IPS-15b (cell line): Measurements from ENCODE around the gene MT1B.
"Not testable (repeated sequence)": the region's sequence is repeated elsewhere in the genome, so short reads cannot be mapped to it uniquely, and the experiment has no call there.

Source experiments
- H3K27me3 ChIP-seq: one replicate; pipeline ENCODE4 v1.6.1; 2013; ENCODE audit warnings: low read length; ENCODE audit not compliant: control insufficient read depth, insufficient read depth
- H3K36me3 ChIP-seq: one replicate; pipeline ENCODE4 v1.6.1; 2013; ENCODE audit warnings: low read length; ENCODE audit not compliant: control insufficient read depth, insufficient read depth
- H3K4me1 ChIP-seq: one replicate; pipeline ENCODE4 v1.6.1; 2013; ENCODE audit warnings: mild to moderate bottlenecking, low read length; ENCODE audit not compliant: control insufficient read depth, insufficient read depth
- H3K4me3 ChIP-seq: one replicate; pipeline ENCODE4 v1.5.1; 2013; ENCODE audit warnings: low read depth, low read length
- H3K9ac ChIP-seq: one replicate; pipeline ENCODE4 v1.6.1; 2013; ENCODE audit warnings: low read depth, mild to moderate bottlenecking, low read length
- H3K9me3 ChIP-seq: one replicate; pipeline ENCODE4 v1.6.1; 2013; ENCODE audit warnings: mild to moderate bottlenecking, low read length; ENCODE audit not compliant: control insufficient read depth, insufficient read depth

MT1B gene

DNA sequence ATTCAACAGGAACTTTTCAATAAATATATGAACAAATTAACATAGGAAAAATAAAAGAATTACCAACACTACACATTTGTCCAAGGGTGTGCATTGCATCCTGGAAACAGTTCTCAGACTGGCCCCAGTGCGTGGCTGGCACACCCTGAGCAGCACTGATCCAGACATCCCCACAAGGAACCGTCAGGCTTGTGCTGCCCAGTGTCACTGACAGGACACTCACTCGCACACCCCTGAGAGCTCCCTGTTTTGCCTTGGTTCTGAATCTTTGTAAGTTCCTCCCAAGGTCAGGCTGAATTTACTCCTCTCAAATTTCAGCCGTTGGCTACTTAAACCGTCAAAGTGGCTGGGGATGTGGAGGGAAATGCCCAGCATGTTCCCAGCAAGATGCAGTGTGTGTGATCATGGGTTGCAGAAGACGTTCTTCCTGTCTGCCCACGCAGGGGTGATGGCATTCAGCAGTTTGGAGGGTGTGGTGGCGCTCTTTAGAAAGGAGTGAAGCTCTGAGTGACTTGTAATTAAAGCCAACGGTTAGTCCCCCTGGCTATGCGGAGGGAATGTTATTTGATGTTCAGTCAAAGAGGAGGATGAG lies 41.6 kb upstream of the MT1B start:
- H3K9ac ChIP-seq: no peak overlapping the region
- peaks cover 89% of the 10 kb centered on the region for H3K27me3 ChIP-seq
- no peak overlapping the region for H3K4me3 ChIP-seq
- H3K9me3 ChIP-seq: no peaks in the 10 kb centered on the region
- peaks cover 9% of the 10 kb centered on the region for H3K4me1 ChIP-seq
- no peaks in the 10 kb centered on the region for H3K36me3 ChIP-seq

DNA sequence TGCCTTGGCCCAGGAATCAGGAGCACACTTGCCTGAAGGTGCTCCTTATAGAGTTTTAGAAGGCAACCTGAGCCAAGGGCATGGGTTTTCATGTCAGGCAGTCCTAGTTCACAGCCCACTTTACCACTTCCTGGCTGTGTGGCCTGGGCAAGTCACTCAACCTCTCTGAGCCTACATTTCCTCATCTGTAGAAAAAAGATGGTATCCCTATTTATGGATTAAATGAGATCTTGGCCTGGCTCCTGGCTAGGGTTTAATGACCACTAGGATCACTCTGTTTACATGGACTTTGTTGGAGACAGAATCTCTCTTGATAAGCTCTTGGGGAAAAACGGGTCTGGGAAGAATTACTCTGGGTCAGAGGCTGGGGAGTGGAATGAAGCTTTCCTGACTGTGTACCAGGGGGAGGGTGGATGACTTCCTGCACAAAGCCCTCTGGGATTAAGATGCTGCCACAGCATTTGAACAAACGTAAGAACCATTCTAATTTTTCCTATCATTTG lies 41.0 kb upstream of the MT1B start:
- Histone ChIP-seq H3K9me3 (no peaks in the 10 kb centered on the region), H3K27me3 (peaks cover 89% of the 10 kb centered on the region), H3K36me3 (no peaks in the 10 kb centered on the region), H3K4me3 (no peak overlapping the region), H3K9ac (no peak overlapping the region), H3K4me1 (peaks cover 9% of the 10 kb centered on the region)

DNA sequence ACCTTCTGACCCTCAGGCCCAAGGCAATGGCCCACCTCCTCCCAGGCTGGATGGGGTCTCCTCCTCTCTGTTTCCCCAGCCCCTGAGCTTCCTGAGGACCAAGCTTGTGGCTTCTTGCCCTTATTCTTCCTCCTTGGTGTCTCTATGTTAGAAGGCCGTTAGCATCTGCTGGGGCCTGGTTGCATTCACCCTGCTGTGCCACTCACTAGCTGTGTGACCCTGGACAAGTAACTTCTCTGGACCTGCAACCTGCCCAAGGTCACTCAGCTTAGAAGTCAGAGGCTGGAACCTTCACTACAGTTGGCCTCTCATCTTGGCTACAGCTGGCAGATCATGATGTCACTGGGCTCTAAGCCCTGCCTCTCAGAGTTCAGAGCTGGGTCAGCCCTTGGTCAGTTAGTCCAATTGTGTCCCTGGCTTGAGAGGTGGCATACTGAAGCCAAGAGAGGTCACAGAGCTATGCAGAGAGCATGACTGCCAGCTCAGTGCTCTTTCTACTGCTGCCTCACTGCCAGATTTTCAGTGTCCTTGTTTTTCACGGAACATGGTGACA lies 40.3 kb upstream of the MT1B start:
- Histone ChIP-seq H3K36me3 (no peaks in the 10 kb centered on the region), H3K9me3 (no peaks in the 10 kb centered on the region), H3K9ac (no peak overlapping the region), H3K4me3 (no peak overlapping the region), H3K4me1 (peaks cover 9% of the 10 kb centered on the region), H3K27me3 (peaks cover 87% of the 10 kb centered on the region)

DNA sequence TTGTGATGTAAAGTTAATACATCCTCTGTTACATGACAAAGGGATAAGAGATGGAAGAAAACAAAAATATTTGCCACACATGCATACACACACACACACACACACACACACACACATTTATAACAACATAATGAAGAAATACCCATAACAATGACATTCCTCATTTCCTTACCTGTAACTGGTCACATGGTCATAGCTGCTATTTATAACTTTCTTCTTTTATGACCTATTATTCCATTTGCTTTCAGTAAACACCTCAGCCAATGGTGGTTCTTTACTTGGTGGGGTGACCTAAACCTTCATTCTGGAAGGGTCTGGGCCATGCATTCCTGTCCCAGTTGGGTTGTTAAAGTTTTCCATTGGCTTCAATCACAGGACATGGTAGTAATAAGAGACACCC lies 38.0 kb upstream of the MT1B start:
- no peak overlapping the region for H3K9ac ChIP-seq
- no peaks in the 10 kb centered on the region for H3K9me3 ChIP-seq
- H3K36me3 ChIP-seq: no peaks in the 10 kb centered on the region
- H3K27me3 ChIP-seq: peaks cover 88% of the 10 kb centered on the region
- no peak overlapping the region for H3K4me3 ChIP-seq
- H3K4me1 ChIP-seq: peaks cover 15% of the 10 kb centered on the region

DNA sequence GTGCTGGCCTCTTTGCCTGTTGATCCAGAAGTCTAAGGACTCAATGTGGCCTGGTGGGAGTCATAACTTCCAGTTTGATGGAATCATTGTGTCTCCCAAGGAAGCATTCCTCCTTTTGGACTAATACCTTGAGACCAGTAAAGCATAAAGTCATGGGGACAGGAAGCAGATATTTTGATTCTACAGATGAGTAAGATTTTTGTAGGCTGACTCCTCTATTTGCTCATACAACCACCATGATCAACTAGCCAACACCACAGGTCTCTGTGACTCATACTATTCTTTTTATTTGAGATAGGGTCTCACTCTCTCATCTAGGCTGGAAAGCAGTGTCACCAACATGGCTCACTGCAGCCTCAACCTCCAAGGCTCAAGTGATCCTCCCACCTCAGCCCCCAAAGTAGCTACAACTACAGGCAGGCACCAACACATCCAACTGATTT lies 37.1 kb upstream of the MT1B start:
- no peaks in the 10 kb centered on the region for H3K36me3 ChIP-seq
- no peak overlapping the region for H3K4me3 ChIP-seq
- H3K27me3 ChIP-seq: peaks cover 88% of the 10 kb centered on the region
- H3K9ac ChIP-seq: no peak overlapping the region
- no peaks in the 10 kb centered on the region for H3K9me3 ChIP-seq
- peaks cover 11% of the 10 kb centered on the region for H3K4me1 ChIP-seq

DNA sequence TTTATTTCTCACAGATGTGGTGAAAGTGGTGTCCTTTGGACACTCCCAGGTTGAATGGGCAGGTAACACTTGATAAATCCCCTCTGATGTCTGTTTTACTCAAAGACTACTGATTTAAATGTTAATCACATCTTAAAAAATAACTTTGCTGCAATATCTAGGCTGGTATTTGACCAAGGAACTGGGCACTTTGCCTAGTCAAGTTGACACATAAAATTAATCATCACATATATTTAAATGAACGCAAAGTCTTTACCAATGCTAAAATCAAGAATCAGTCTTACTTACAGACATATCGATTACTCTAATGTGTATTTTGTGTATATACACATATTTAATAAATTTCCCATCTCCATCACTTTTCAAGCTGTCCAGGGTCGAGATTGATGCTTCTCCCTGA lies 36.3 kb upstream of the MT1B start:
- Histone ChIP-seq H3K27me3 (peaks cover 88% of the 10 kb centered on the region), H3K9ac (no peak overlapping the region), H3K9me3 (no peaks in the 10 kb centered on the region), H3K36me3 (no peaks in the 10 kb centered on the region), H3K4me1 (peaks cover 9% of the 10 kb centered on the region), H3K4me3 (no peak overlapping the region)

DNA sequence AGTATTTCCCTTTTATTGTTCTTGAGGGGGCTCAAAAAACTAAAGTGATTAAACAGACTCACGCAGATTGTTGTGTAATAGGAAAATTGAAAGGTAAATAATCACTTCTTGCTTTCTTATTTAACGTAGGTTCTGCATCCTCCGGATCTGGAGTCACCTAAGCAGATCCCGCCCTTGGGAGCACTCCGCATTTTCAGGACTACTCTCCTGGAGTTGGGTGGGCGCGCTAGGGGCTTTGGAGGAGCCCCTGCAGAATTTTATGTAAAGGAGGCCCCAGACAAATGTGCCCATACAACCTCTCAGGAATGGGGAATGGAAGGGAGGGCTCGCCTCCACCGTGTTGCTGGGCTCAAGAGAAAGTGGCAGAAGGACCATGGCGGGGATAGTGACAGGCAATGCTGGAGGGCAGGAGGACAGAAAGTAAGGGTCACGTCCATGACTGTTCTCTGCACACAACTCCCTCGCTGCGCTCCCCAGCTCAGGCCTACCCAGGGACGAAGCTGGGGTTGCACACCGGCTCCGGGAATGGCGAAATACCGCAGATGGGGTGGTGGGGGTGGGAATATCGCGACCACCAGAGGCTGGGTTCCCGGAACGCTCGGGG lies 35.0 kb upstream of the MT1B start:
- peaks cover 81% of the 10 kb centered on the region for H3K27me3 ChIP-seq
- H3K4me3 ChIP-seq: peak overlapping the region; percentile 67
- no peak overlapping the region for H3K9ac ChIP-seq
- H3K4me1 ChIP-seq: peaks cover 12% of the 10 kb centered on the region
- H3K9me3 ChIP-seq: no peaks in the 10 kb centered on the region
- H3K36me3 ChIP-seq: no peaks in the 10 kb centered on the region

DNA sequence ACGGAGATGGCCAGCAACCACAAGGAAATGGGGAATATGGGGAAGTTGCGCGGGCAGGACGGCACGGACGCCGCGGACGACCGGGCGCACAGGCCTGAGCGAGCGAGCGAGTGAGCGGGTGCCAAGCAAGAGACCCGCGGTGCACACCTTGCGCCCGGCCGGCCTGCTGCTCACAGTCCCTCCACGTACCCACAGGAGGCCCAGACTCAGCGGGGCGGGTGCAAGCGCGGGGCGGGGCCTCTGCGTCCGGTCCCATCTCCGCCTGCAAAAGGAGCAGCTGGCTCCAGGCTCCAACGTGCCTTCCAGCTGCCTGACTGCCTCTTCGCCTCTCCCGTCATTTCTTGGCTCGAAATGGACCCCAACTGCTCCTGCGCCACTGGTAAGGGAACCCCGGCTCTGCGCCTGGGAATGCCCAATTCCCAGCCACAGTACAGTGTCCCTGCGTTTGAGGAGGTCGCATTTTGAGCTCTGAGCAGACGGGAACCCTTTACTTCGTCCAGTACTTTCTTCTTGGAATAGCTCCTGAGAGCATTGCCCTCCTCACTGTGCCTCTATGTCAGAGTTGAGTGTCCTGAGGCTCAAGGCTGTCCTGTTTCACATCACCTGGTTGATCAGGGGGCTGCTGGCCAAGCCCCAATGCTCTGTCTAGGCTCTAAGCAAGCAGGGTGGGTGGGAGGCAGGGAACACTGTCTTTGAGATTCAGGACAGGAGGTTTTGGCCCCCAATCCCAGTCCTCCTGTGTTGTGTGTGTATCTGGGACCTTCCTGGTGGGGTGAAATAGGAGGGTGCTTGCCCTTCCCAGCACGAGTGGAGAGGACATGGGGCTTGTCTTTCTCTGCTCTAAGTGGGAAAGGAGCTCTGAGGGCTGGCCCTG lies 34.2 kb upstream of the MT1B start:
- Histone ChIP-seq H3K9ac (no peak overlapping the region), H3K4me3 (peak overlapping the region; percentile 67), H3K4me1 (peaks cover 17% of the 10 kb centered on the region), H3K9me3 (no peaks in the 10 kb centered on the region), H3K36me3 (no peaks in the 10 kb centered on the region), H3K27me3 (peaks cover 80% of the 10 kb centered on the region)

DNA sequence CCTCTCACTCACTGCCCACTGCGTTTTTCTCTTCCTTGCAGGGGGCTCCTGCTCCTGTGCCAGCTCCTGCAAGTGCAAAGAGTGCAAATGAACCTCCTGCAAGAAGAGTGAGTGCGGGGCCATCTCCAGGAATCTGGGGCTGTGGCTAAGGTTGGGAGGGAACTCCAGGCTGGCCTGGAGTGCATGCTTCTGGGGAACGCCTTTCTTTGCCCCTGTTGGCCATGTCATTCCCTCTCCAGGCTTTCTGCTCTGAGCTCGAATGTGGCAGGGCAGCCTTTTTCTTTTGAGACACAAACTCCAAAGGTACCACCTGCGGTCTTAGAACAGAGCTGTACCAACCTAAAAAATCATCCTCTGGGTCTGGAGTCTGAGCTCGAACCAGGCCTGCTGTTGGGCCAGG lies 33.5 kb upstream of the MT1B start:
- no peaks in the 10 kb centered on the region for H3K36me3 ChIP-seq
- peaks cover 17% of the 10 kb centered on the region for H3K4me1 ChIP-seq
- H3K4me3 ChIP-seq: peak overlapping the region; percentile 18
- no peak overlapping the region for H3K9ac ChIP-seq
- no peaks in the 10 kb centered on the region for H3K9me3 ChIP-seq
- peaks cover 85% of the 10 kb centered on the region for H3K27me3 ChIP-seq

DNA sequence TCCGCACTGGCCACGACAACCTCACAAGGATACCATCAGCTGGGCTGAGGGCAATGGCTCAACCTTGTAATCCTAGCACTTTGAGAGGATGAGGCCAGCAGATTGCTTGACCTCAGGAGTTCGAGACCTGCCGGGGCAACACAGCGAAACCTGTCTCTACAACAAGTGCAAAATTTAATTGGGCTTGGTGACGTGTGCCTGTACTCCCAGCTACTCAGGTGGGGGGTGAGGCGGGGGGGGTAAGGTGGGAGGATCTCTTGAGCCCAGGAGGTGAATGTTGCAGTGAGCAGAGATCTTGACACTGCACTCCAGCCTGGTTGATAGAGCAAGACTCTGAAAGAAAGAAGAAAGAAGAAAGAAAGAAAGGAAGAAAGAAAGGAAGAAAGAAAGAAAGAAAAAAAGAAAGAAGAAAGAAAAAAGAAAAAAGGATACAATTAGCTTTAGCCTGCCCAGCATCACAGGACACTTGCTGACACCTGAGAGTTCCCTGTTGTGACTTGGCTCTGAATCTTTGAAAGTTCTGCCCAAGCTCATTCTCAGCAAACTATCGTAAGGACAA lies 31.3 kb upstream of the MT1B start:
- Histone ChIP-seq H3K36me3 (no peaks in the 10 kb centered on the region), H3K27me3 (peaks cover 88% of the 10 kb centered on the region), H3K9ac (no peak overlapping the region), H3K9me3 (no peaks in the 10 kb centered on the region), H3K4me3 (no peak overlapping the region), H3K4me1 (peaks cover 17% of the 10 kb centered on the region)

DNA sequence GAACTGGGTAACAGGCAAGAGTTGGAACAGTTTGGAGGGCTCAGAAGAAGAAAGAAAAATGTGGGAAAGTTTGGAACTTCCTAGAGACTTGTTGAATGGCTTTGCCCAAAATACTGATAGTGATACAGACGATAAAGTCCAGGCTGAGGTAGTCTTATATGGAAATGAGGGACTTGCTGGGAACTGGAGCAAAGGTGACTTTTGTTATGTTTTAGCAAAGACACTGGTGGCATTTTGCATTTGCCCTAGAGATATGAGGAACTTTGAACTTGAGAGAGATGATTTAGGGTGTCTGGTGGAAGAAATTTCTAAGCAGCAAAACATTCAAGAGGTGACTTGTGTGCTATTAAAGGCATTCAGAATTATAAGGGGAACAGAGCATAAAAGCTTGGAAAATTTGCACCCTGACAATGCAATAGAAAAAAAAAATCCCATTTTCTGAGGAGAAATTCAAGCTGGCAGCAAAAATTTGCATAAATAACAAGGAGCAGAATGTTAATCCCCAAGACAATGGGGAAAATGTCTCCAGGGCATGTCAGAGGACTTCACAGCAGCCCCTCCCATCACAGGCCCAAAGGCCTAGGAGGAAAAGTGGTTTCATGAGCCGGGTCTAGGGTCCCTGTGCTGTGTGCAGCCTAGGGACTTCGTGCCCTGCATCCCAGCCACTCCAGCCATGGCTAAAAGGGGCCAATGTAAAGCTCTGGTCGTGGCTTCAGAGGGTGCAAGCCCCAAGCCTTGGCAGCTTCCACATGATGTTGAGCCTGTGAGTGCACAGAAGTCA lies 29.8 kb upstream of the MT1B start:
- H3K4me3 ChIP-seq, H3K36me3 ChIP-seq, H3K9ac ChIP-seq, H3K9me3 ChIP-seq: not testable (repeated sequence)
- peaks cover 20% of the 10 kb centered on the region for H3K4me1 ChIP-seq
- peaks cover 90% of the 10 kb centered on the region for H3K27me3 ChIP-seq
